A673 (cell line): Measurements from ENCODE around the gene DGKH. TPM values are rescaled to one million over a fixed set of nuclear protein-coding genes. Genes with fewer than 3 reads are reported as not detected.

ENCODE experiments used
- BruUV-seq: library from RNA; stranded (reverse); fragments of 400-500 nt; replicated peaks from 2 replicates; lab custom pipeline; 2021; lab: Mats Ljungman, UMichigan
- CTCF ChIA-PET: fragments of 300-600 bp; sonication (Branson Sonifier 250); formaldehyde crosslinking; loops from one replicate; lab custom pipeline; 2022; ENCODE audit warnings: antibody characterized with exemption; lab: Charles Lee
- POLR2A ChIA-PET: fragments of 300-600 bp; sonication (Branson Sonifier 250); formaldehyde crosslinking; loops from one replicate; lab custom pipeline; 2022; ENCODE audit warnings: antibody characterized with exemption; ENCODE audit not compliant: low non-redundant PET; lab: Charles Lee
- DNase-seq: peaks from one replicate; pipeline ENCODE4 v3.0.0-alpha.2; 2015; ENCODE audit warnings: low spot score
- H3K27ac ChIP-seq: fragments of 200-600 bp; sonication (generic); 2 replicates; pipeline ENCODE4 v1.5.1; 2016; ENCODE audit warnings: mixed run types, low read depth, mild to moderate bottlenecking, mixed read lengths, antibody characterized with exemption, low read length; ENCODE audit not compliant: poor library complexity, severe bottlenecking
- H3K27me3 ChIP-seq: fragments of 200-600 bp; sonication (generic); replicated peaks from 2 replicates; pipeline ENCODE4 v1.6.1; 2017; ENCODE audit warnings: mixed run types, low read depth, mild to moderate bottlenecking, mixed read lengths, antibody characterized with exemption, low read length; ENCODE audit not compliant: insufficient read depth, poor library complexity
- H3K36me3 ChIP-seq: fragments of 200-600 bp; sonication (generic); 2 replicates; pipeline ENCODE4 v1.6.1; 2016; ENCODE audit warnings: mixed run types, mild to moderate bottlenecking, mixed read lengths, antibody characterized with exemption, low read length; ENCODE audit not compliant: insufficient read depth, poor library complexity, severe bottlenecking
- H3K4me1 ChIP-seq: fragments of 200-600 bp; sonication (generic); 2 replicates; pipeline ENCODE4 v1.6.1; 2017; ENCODE audit warnings: mixed run types, mild to moderate bottlenecking, mixed read lengths, antibody characterized with exemption, low read length; ENCODE audit not compliant: insufficient read depth, poor library complexity, severe bottlenecking
- H3K4me3 ChIP-seq: fragments of 200-600 bp; sonication (generic); 2 replicates; pipeline ENCODE4 v1.5.1; 2016; ENCODE audit warnings: low read depth, mixed run types, mild to moderate bottlenecking, mixed read lengths, low read length; ENCODE audit not compliant: poor library complexity, severe bottlenecking
- H3K9me3 ChIP-seq: fragments of 200-600 bp; sonication (generic); 2 replicates; pipeline ENCODE4 v1.6.1; 2016; ENCODE audit warnings: mixed run types, low read depth, mild to moderate bottlenecking, mixed read lengths, antibody characterized with exemption, low read length; ENCODE audit not compliant: poor library complexity, severe bottlenecking
- CTCF ChIP-seq: fragments of 300-800, 200-600 bp; sonication (generic); conservative IDR thresholded peaks from 2 replicates; pipeline ENCODE4 v1.5.1; 2017; ENCODE audit warnings: low read depth, mild to moderate bottlenecking, antibody characterized with exemption, low read length, moderate library complexity, mixed read lengths
- EZH2 ChIP-seq: fragments of 200-600 bp; sonication (generic); IDR thresholded peaks from 2 replicates; pipeline ENCODE4 v1.6.1; 2017; ENCODE audit warnings: borderline replicate concordance, low read depth, mild to moderate bottlenecking, mixed read lengths, antibody characterized with exemption, low read length; ENCODE audit not compliant: poor library complexity, severe bottlenecking
- intact Hi-C: fragments of 100-400 bp; cut with micrococcal nuclease; formaldehyde crosslinking; loops from one replicate; pipeline ENCODE4 v1.10.0; 2022; ENCODE audit not compliant: unreplicated experiment
- total RNA-seq: library from RNA; stranded (reverse); gene quantifications from 2 replicates; pipeline ENCODE4 v1.2.3, GENCODE V29; 2021

Gene DGKH
- total RNA-seq, 1 experiment from 2014 or later: 13.8 TPM

DNA sequence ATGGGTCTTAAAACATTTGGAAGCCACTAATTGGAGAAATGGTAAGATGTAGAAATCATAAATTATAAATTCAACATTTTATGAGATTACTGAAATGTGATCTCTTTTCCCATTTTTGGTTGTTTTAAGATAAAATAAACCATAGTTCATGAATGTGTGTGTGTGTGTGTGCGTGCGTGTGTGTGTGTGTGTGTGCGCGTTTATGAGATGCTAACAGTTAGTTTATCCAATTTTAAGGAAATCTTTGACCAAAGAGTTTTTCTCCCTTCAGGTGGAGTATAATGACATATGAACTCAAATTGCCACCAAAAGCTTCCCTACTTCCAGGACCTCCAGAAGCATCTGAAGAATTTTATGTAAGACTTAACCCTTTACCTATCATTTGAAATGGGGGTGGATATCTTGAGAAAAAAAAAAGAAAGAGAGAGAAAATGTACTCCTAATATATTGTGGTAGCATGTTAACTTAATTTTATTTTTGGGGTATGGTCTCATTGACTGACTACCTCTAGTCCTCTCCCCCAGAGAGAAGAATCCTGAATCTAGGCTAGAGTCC, 125.4 kb downstream of the DGKH start:
- CTCF ChIA-PET: no interaction called here
- H3K36me3 ChIP-seq: no peaks in the 10 kb centered on the region
- no peaks in the 10 kb centered on the region for H3K9me3 ChIP-seq
- POLR2A ChIA-PET: no interaction called here
- intact Hi-C loops: no loop called here
- TF ChIP-seq CTCF: no peak
- no peak for TF ChIP-seq EZH2
- DNase-seq: no peak
- H3K27me3 ChIP-seq: no peaks in the 10 kb centered on the region
- BruUV-seq: no TSS peak
- H3K27ac ChIP-seq: no peak overlapping the region
- no peaks in the 10 kb centered on the region for H3K4me1 ChIP-seq
- no peak overlapping the region for H3K4me3 ChIP-seq

DNA sequence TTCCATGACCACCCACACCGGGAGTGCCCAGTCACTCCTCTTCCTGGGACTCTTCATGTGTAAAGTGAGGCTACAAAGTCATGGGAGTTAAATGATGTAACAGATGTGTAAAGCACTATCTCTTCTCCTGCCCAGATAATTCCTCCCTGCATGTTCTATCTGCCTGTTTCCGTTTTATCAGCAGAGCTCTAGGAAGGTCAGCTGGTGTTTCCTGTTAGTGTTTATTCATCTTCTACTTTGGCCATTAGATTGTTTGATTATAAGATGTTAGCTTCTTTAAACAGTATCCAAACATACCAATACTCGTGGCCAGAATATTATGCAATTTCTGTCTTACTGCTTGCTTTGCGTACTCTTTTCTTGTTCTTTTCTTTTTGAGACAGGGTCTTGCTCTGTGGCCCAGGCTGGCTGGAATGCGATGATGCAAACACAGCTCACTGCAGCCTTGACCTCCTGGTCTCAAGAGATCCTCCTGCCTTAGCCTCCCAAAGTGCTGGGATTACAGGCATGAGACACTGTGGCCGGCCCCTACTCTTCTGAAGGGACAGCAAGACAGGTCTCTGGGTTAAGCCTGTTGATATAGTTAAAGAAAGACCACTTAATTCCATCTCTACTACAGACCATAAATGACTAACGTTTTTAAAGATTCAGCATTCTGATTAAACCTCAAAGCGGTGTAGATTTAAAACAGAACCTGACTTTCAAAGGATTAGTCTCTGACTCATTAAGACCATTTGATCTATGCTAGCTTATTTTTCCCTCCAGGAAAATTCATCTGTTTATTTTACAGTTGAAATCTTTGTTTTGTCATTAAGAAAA, 126.1 kb downstream of the DGKH start:
- H3K4me3 ChIP-seq: no peak overlapping the region
- no peaks in the 10 kb centered on the region for H3K4me1 ChIP-seq
- ChIA-PET CTCF (no interaction called here), POLR2A (no interaction called here)
- no peak for DNase-seq
- no peaks in the 10 kb centered on the region for H3K9me3 ChIP-seq
- TF ChIP-seq CTCF (no peak), EZH2 (no peak)
- intact Hi-C loops: no loop called here
- H3K27ac ChIP-seq: peak overlapping the region; percentile 2
- H3K27me3 ChIP-seq: no peaks in the 10 kb centered on the region
- no TSS peak for BruUV-seq
- H3K36me3 ChIP-seq: no peaks in the 10 kb centered on the region

- TF ChIP-seq CTCF (no peak), EZH2 (no peak)
- Histone ChIP-seq H3K9me3 (no peaks in the 10 kb centered on the region), H3K4me3 (no peak overlapping the region), H3K4me1 (no peaks in the 10 kb centered on the region), H3K27ac (no peak overlapping the region), H3K27me3 (no peaks in the 10 kb centered on the region), H3K36me3 (no peaks in the 10 kb centered on the region)
- CTCF ChIA-PET: no interaction called here
- intact Hi-C loops: no loop called here
- DNase-seq: no peak
- POLR2A ChIA-PET: no interaction called here
- no TSS peak for BruUV-seq
These were observed 127.8 kb downstream of the DGKH start for GRCh38 chr13:42176294-42176693.
